ENCODE data around the gene VWA7.

DNA sequence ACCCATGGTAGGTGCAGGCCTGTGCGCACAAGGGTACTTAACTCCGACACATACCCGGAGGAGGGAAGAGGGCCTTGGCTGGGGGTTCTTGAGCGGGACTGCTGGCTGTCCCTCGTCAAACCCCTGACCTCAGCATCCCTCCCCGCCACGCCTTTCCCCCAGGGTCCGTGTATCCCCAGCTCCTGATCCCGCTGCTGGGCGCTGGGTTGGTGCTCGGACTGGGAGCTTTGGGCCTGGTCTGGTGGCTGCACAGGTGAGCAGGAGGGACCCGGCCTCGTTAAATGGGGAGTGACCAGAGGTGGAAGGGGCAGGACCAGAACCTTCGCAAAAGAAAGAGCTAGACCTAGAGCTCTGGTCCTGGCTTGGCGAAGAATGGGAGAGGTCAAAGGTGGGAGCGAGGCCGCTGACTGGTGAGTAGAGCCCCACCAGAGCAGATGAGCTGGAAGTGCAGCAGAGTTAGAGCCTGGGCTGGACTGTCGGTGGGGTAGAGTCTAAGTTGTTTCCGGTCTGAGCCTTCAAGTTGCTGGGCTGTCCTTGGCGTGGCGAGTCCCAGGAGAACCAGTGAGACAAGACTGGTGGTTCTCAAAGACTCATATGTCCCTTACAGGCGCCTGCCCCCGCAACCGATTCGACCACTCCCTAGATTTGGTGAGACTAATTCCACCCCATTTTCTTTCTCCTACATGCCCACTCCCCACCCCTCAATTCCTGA, 53.0 kb downstream of the VWA7 start:
- TF ChIP-seq POLR2AphosphoS5 (IDR thresholded peaks at IDR 0.05; ENCODE audit: low read depth, low read length): no peak
- TF ChIP-seq SIN3A (IDR thresholded peaks at IDR 0.05; ENCODE audit: borderline replicate concordance, insufficient read depth, low read length): no peak
- TF ChIP-seq, protein P1, sequence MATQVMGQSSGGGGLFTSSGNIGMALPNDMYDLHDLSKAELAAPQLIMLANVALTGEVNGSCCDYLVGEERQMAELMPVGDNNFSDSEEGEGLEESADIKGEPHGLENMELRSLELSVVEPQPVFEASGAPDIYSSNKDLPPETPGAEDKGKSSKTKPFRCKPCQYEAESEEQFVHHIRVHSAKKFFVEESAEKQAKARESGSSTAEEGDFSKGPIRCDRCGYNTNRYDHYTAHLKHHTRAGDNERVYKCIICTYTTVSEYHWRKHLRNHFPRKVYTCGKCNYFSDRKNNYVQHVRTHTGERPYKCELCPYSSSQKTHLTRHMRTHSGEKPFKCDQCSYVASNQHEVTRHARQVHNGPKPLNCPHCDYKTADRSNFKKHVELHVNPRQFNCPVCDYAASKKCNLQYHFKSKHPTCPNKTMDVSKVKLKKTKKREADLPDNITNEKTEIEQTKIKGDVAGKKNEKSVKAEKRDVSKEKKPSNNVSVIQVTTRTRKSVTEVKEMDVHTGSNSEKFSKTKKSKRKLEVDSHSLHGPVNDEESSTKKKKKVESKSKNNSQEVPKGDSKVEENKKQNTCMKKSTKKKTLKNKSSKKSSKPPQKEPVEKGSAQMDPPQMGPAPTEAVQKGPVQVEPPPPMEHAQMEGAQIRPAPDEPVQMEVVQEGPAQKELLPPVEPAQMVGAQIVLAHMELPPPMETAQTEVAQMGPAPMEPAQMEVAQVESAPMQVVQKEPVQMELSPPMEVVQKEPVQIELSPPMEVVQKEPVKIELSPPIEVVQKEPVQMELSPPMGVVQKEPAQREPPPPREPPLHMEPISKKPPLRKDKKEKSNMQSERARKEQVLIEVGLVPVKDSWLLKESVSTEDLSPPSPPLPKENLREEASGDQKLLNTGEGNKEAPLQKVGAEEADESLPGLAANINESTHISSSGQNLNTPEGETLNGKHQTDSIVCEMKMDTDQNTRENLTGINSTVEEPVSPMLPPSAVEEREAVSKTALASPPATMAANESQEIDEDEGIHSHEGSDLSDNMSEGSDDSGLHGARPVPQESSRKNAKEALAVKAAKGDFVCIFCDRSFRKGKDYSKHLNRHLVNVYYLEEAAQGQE (IDR thresholded peaks at IDR 0.05; ENCODE audit: insufficient read depth in 1 of 2, low read depth in 2 of 2, low read length in 2 of 2): no peak
- no peak for TF ChIP-seq TAF1 (IDR thresholded peaks at IDR 0.05; ENCODE audit: borderline replicate concordance, insufficient read depth, low read length)

All from PFSK-1 (cell line).